Measurements from ENCODE around the gene OXGR1. TPM values are rescaled to one million over a fixed set of nuclear protein-coding genes. Genes with fewer than 3 reads are reported as not detected.
"Not testable (repeated sequence)": the region's sequence is repeated elsewhere in the genome, so short reads cannot be mapped to it uniquely, and the experiment has no call there.

The OXGR1 gene
- polyA plus RNA-seq, 3 donors, result 3.6 to 4.6 (median 4.5) TPM

- DNase-seq (ENCODE audit: extremely low read depth in 1 of 11, low read depth in 9 of 11, low spot score in 4 of 11), result peak in 6 of 11 donors; percentile 23 to 62 (median 52)
These were observed 10.2 kb downstream of the OXGR1 start for GRCh38 chr13:96984051-96984508.

GRCh38 chr13:96982672-96983071, 11.6 kb downstream of the OXGR1 start:
- DNase-seq (ENCODE audit: extremely low read depth in 1 of 11, low read depth in 9 of 11, low spot score in 4 of 11), result peak in 1 of 11 donors; percentile 25

- not testable (repeated sequence) for DNase-seq (ENCODE audit: extremely low read depth in 1 of 11, low read depth in 9 of 11, low spot score in 4 of 11)
These were observed 14.4 kb downstream of the OXGR1 start for GRCh38 chr13:96979861-96980260.

- DNase-seq (ENCODE audit: extremely low read depth in 1 of 11, low read depth in 9 of 11, low spot score in 4 of 11), result no peak
These were observed 26.2 kb downstream of the OXGR1 start for GRCh38 chr13:96968027-96968426.

- DNase-seq (ENCODE audit: extremely low read depth in 1 of 11, low read depth in 9 of 11, low spot score in 4 of 11), result no peak
These were observed 27.0 kb downstream of the OXGR1 start for GRCh38 chr13:96967248-96967745.

- no peak for DNase-seq (ENCODE audit: extremely low read depth in 1 of 11, low read depth in 9 of 11, low spot score in 4 of 11)
These were observed 27.7 kb downstream of the OXGR1 start for GRCh38 chr13:96966415-96967102.

- DNase-seq (ENCODE audit: extremely low read depth in 1 of 11, low read depth in 9 of 11, low spot score in 4 of 11), result no peak
These were observed 30.3 kb downstream of the OXGR1 start for GRCh38 chr13:96963786-96964475.

GRCh38 chr13:96960379-96960778, 33.9 kb downstream of the OXGR1 start:
- no peak for DNase-seq (ENCODE audit: extremely low read depth in 1 of 11, low read depth in 9 of 11, low spot score in 4 of 11)

- DNase-seq (ENCODE audit: extremely low read depth in 1 of 11, low read depth in 9 of 11, low spot score in 4 of 11), result peak in 10 of 11 donors; percentile 7 to 40 (median 19)
These were observed 35.9 kb downstream of the OXGR1 start for GRCh38 chr13:96958286-96958891.

- DNase-seq (ENCODE audit: extremely low read depth in 1 of 11, low read depth in 9 of 11, low spot score in 4 of 11), result no peak
These were observed 41.7 kb downstream of the OXGR1 start for GRCh38 chr13:96952595-96952994.

GRCh38 chr13:96948127-96948526, 46.1 kb downstream of the OXGR1 start:
- DNase-seq (ENCODE audit: extremely low read depth in 1 of 11, low read depth in 9 of 11, low spot score in 4 of 11), result no peak

- no peak for DNase-seq (ENCODE audit: extremely low read depth in 1 of 11, low read depth in 9 of 11, low spot score in 4 of 11)
These were observed 46.8 kb downstream of the OXGR1 start for GRCh38 chr13:96947343-96947910.

- no peak for DNase-seq (ENCODE audit: extremely low read depth in 1 of 11, low read depth in 9 of 11, low spot score in 4 of 11)
These were observed 47.5 kb downstream of the OXGR1 start for GRCh38 chr13:96946709-96947311.

- DNase-seq (ENCODE audit: extremely low read depth in 1 of 11, low read depth in 9 of 11, low spot score in 4 of 11), result no peak
These were observed 53.3 kb downstream of the OXGR1 start for GRCh38 chr13:96940961-96941360.

GRCh38 chr13:96935901-96936300, 58.4 kb downstream of the OXGR1 start:
- no peak for DNase-seq (ENCODE audit: extremely low read depth in 1 of 11, low read depth in 9 of 11, low spot score in 4 of 11)

All from renal cortex interstitium (tissue), 11 donors.